T-helper 2 cell treated with Interferon-gamma antibody and Interleukin-4, amounts not matched to agents 5 μg/mL and 100 μg/mL, for 36 hours (primary cell): ENCODE measurements around the gene COL4A1.

Source experiments
- DNase-seq: peaks from one replicate; pipeline ENCODE4 v3.0.0; 2021; ENCODE audit warnings: low spot score
- H3K27ac Mint-ChIP-seq: one replicate; pipeline ENCODE4 v1.8.0; 2021; ENCODE audit warnings: mild to moderate bottlenecking, mixed read lengths
- H3K27me3 Mint-ChIP-seq: one replicate; pipeline ENCODE4 v1.8.0; 2021; ENCODE audit warnings: low read depth, mixed read lengths
- H3K36me3 Mint-ChIP-seq: one replicate; pipeline ENCODE4 v1.8.0; 2021; ENCODE audit warnings: low read depth, mixed read lengths
- H3K4me1 Mint-ChIP-seq: one replicate; pipeline ENCODE4 v1.8.0; 2021; ENCODE audit warnings: low read depth, mixed read lengths
- H3K4me3 Mint-ChIP-seq: one replicate; pipeline ENCODE4 v1.8.0; 2022; ENCODE audit warnings: mild to moderate bottlenecking, moderate library complexity, mixed read lengths
- H3K9me3 Mint-ChIP-seq: one replicate; pipeline ENCODE4 v1.8.0; 2021; ENCODE audit warnings: mixed read lengths

Gene COL4A1

GRCh38 chr13:110162866-110163658, 143.9 kb downstream of the COL4A1 start:
- Mint-ChIP-seq H3K4me1 (no peaks in the 10 kb centered on the region), H3K36me3 (no peaks in the 10 kb centered on the region), H3K9me3 (no peaks in the 10 kb centered on the region), H3K27me3 (no peaks in the 10 kb centered on the region), H3K27ac (no peak overlapping the region), H3K4me3 (no peak overlapping the region)
- no peak for DNase-seq

- H3K4me3 Mint-ChIP-seq = no peak overlapping the region
- H3K27ac Mint-ChIP-seq = no peak overlapping the region
- no peaks in the 10 kb centered on the region for H3K9me3 Mint-ChIP-seq
- H3K36me3 Mint-ChIP-seq = no peaks in the 10 kb centered on the region
- no peaks in the 10 kb centered on the region for H3K4me1 Mint-ChIP-seq
- no peak for DNase-seq
- no peaks in the 10 kb centered on the region for H3K27me3 Mint-ChIP-seq
These were observed 144.9 kb downstream of the COL4A1 start for GRCh38 chr13:110162053-110162452.

GRCh38 chr13:110161112-110161882, 145.7 kb downstream of the COL4A1 start:
- no peak for DNase-seq
- no peak overlapping the region for H3K27ac Mint-ChIP-seq
- H3K27me3 Mint-ChIP-seq = no peaks in the 10 kb centered on the region
- no peak overlapping the region for H3K4me3 Mint-ChIP-seq
- no peaks in the 10 kb centered on the region for H3K36me3 Mint-ChIP-seq
- H3K9me3 Mint-ChIP-seq = no peaks in the 10 kb centered on the region
- no peaks in the 10 kb centered on the region for H3K4me1 Mint-ChIP-seq

GRCh38 chr13:110158226-110158625, 148.7 kb downstream of the COL4A1 start:
- no peaks in the 10 kb centered on the region for H3K4me1 Mint-ChIP-seq
- no peak for DNase-seq
- no peak overlapping the region for H3K27ac Mint-ChIP-seq
- no peak overlapping the region for H3K4me3 Mint-ChIP-seq
- no peaks in the 10 kb centered on the region for H3K9me3 Mint-ChIP-seq
- no peaks in the 10 kb centered on the region for H3K27me3 Mint-ChIP-seq
- H3K36me3 Mint-ChIP-seq = no peaks in the 10 kb centered on the region

- Mint-ChIP-seq H3K4me3 (no peak overlapping the region), H3K4me1 (no peaks in the 10 kb centered on the region), H3K9me3 (no peaks in the 10 kb centered on the region), H3K36me3 (no peaks in the 10 kb centered on the region), H3K27me3 (no peaks in the 10 kb centered on the region), H3K27ac (no peak overlapping the region)
- no peak for DNase-seq
These were observed 149.2 kb downstream of the COL4A1 start for GRCh38 chr13:110157718-110158117.

GRCh38 chr13:110156301-110157049, 150.5 kb downstream of the COL4A1 start:
- Mint-ChIP-seq H3K4me1 (no peaks in the 10 kb centered on the region), H3K27me3 (no peaks in the 10 kb centered on the region), H3K27ac (no peak overlapping the region), H3K36me3 (no peaks in the 10 kb centered on the region), H3K4me3 (no peak overlapping the region), H3K9me3 (no peaks in the 10 kb centered on the region)
- no peak for DNase-seq

GRCh38 chr13:110155072-110155471, 151.9 kb downstream of the COL4A1 start:
- H3K36me3 Mint-ChIP-seq = no peaks in the 10 kb centered on the region
- no peaks in the 10 kb centered on the region for H3K4me1 Mint-ChIP-seq
- no peak overlapping the region for H3K27ac Mint-ChIP-seq
- no peaks in the 10 kb centered on the region for H3K9me3 Mint-ChIP-seq
- DNase-seq = no peak
- H3K27me3 Mint-ChIP-seq = no peaks in the 10 kb centered on the region
- H3K4me3 Mint-ChIP-seq = no peak overlapping the region

- no peak for DNase-seq
- Mint-ChIP-seq H3K9me3 (no peaks in the 10 kb centered on the region), H3K27ac (no peak overlapping the region), H3K27me3 (no peaks in the 10 kb centered on the region), H3K36me3 (no peaks in the 10 kb centered on the region), H3K4me1 (no peaks in the 10 kb centered on the region), H3K4me3 (no peak overlapping the region)
These were observed 152.5 kb downstream of the COL4A1 start for GRCh38 chr13:110154410-110154933.

- Mint-ChIP-seq H3K27me3 (no peaks in the 10 kb centered on the region), H3K36me3 (no peaks in the 10 kb centered on the region), H3K27ac (no peak overlapping the region), H3K4me1 (no peaks in the 10 kb centered on the region), H3K9me3 (no peaks in the 10 kb centered on the region), H3K4me3 (no peak overlapping the region)
- DNase-seq = no peak
These were observed 154.6 kb downstream of the COL4A1 start for GRCh38 chr13:110152351-110152750.

- DNase-seq = no peak
- no peak overlapping the region for H3K27ac Mint-ChIP-seq
- no peaks in the 10 kb centered on the region for H3K9me3 Mint-ChIP-seq
- no peaks in the 10 kb centered on the region for H3K27me3 Mint-ChIP-seq
- no peak overlapping the region for H3K4me3 Mint-ChIP-seq
- no peaks in the 10 kb centered on the region for H3K36me3 Mint-ChIP-seq
- H3K4me1 Mint-ChIP-seq = no peaks in the 10 kb centered on the region
These were observed 155.5 kb downstream of the COL4A1 start for GRCh38 chr13:110151462-110151861.

- H3K27me3 Mint-ChIP-seq = no peaks in the 10 kb centered on the region
- no peaks in the 10 kb centered on the region for H3K36me3 Mint-ChIP-seq
- no peak overlapping the region for H3K4me3 Mint-ChIP-seq
- no peaks in the 10 kb centered on the region for H3K9me3 Mint-ChIP-seq
- no peak overlapping the region for H3K27ac Mint-ChIP-seq
- H3K4me1 Mint-ChIP-seq = no peaks in the 10 kb centered on the region
- DNase-seq = no peak
These were observed 156.4 kb downstream of the COL4A1 start for GRCh38 chr13:110150384-110151101.

- Mint-ChIP-seq H3K36me3 (no peaks in the 10 kb centered on the region), H3K4me1 (no peaks in the 10 kb centered on the region), H3K4me3 (no peak overlapping the region), H3K27me3 (peaks cover 2% of the 10 kb centered on the region), H3K9me3 (no peaks in the 10 kb centered on the region), H3K27ac (no peak overlapping the region)
- no peak for DNase-seq
These were observed 157.9 kb downstream of the COL4A1 start for GRCh38 chr13:110149036-110149435.

GRCh38 chr13:110140099-110140498, 166.9 kb downstream of the COL4A1 start:
- Mint-ChIP-seq H3K4me3 (no peak overlapping the region), H3K4me1 (peaks cover 15% of the 10 kb centered on the region), H3K27me3 (peaks cover 48% of the 10 kb centered on the region), H3K9me3 (no peaks in the 10 kb centered on the region), H3K36me3 (no peaks in the 10 kb centered on the region), H3K27ac (no peak overlapping the region)
- DNase-seq = no peak
